ENCODE measurements around the gene TMEM258.

The TMEM258 gene

DNA sequence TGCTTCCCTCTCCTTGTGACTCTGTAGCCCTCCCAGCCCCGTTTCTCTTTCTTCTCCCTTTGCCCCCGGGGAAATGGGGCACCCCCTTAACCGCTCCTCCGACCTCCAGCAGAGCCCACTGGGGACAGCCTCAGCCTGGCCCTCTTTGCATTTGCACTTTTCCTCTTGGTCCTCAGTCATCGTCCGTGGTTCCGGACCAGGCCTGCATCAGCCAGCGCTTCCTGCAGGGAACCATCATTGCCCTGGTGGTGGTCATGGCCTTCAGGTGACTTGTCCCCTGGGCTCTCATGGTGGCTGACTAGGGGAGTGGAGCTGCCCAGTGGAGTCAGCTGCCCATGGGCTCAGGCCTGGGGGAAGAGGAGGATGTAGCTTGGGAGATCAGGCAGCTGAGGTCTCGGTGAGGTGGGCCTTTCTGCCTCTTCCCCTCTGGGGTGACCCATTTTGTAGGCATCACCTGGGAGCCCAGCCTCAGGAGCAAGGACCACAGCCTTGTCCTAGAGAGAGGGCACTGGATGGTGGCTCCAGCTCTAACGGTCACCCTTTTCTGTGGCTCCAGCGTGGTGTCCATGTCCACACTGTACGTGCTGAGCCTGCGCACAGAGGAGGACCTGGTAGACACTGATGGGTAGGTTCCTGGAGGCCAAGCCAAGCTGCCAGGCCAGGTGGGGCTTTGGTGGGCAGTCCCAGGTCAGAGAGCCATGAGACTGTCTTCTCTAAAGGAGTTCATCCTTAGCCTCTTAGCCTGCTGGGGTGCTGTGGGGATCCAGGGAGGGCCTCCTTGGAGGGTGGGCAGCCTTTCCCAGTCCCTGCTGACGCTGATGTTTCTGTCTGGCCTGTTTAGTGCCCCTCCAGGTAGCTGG is 12.5 kb downstream of the TMEM258 start:
- TF ChIP-seq CTCF (IDR thresholded peaks at IDR 0.05; ENCODE audit: borderline replicate concordance, insufficient read depth, low read depth, low read length) = no peak
- H3K4me3 ChIP-seq (ENCODE audit: low read depth, low read length) = no peak overlapping the region

DNA sequence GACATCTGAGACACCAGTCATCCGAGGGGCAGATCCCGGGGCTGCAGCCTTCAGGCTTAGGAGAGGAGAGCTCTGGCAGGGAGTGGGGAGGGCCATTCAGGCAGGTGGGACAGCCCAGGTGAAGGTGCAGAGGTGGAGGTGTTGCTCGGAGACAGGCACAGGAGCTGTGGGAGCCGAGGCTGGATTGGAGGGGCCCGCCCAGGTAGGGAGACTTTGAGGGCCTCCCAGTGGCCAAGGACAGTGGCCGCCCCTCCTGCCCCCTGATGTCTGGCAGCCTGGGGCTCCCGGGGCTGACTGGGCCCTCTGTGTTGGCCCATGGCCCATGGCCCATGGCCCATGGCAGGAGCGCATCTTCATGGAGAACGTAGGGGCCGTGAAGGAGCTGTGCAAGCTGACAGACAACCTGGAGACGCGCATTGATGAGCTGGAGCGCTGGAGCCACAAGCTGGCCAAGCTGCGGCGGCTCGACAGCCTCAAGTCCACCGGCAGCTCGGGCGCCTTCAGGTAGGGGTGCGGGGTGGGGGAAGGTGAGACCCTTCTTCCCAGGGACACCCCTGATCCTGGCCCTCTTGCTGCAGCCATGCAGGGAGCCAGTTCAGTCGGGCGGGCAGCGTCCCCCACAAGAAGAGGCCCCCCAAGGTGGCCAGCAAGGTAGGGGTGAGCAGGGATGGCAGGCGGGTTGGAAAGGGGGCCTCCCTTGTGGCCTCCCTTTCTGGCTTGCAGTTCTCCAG is 13.3 kb downstream of the TMEM258 start:
- H3K4me3 ChIP-seq (ENCODE audit: low read depth, low read length) = no peak overlapping the region
- TF ChIP-seq CTCF (IDR thresholded peaks at IDR 0.05; ENCODE audit: borderline replicate concordance, insufficient read depth, low read depth, low read length) = no peak

DNA sequence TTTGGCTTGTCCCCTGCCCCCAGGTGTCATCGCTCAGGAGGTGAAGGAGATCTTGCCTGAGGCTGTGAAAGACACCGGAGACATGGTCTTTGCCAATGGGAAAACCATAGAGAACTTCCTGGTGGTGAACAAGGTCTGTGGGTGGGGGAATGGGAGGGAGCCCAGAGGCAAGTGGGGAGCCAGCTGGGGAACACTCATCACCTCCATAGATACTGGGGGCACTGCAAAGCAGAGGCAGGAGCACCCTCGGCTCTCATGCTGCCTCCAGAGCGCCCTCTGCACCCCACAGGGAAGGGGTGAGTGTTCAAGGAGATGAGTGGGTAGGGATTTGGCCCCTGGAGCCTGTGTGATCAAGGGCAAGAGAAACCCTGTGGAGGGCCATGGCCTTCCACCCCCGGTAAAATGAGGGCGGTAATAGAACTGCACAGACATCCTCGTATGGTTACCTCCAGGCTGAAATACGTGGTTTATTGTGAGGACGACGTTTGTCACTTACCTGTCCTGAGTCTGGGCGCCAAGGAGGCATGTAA is 14.0 kb downstream of the TMEM258 start:
- TF ChIP-seq CTCF (IDR thresholded peaks at IDR 0.05; ENCODE audit: borderline replicate concordance, insufficient read depth, low read depth, low read length) = no peak
- no peak overlapping the region for H3K4me3 ChIP-seq (ENCODE audit: low read depth, low read length)

GRCh38 chr11:61777234-61778090 is 14.9 kb downstream of the TMEM258 start:
- TF ChIP-seq CTCF (IDR thresholded peaks at IDR 0.05; ENCODE audit: borderline replicate concordance, insufficient read depth, low read depth, low read length) = no peak
- no peak overlapping the region for H3K4me3 ChIP-seq (ENCODE audit: low read depth, low read length)

GRCh38 chr11:61776561-61777075 is 15.8 kb downstream of the TMEM258 start:
- H3K4me3 ChIP-seq (ENCODE audit: low read depth, low read length) = no peak overlapping the region
- peak; percentile 81 for TF ChIP-seq CTCF (IDR thresholded peaks at IDR 0.05; ENCODE audit: borderline replicate concordance, insufficient read depth, low read depth, low read length)
